ENCODE results near the gene ALDH4A1.

The ALDH4A1 gene

GRCh38 chr1:18917071-18917799 lies 14.9 kb upstream of the ALDH4A1 start:
- no peak for DNase-seq (ENCODE audit: low read depth)
- TF ChIP-seq, protein P1, sequence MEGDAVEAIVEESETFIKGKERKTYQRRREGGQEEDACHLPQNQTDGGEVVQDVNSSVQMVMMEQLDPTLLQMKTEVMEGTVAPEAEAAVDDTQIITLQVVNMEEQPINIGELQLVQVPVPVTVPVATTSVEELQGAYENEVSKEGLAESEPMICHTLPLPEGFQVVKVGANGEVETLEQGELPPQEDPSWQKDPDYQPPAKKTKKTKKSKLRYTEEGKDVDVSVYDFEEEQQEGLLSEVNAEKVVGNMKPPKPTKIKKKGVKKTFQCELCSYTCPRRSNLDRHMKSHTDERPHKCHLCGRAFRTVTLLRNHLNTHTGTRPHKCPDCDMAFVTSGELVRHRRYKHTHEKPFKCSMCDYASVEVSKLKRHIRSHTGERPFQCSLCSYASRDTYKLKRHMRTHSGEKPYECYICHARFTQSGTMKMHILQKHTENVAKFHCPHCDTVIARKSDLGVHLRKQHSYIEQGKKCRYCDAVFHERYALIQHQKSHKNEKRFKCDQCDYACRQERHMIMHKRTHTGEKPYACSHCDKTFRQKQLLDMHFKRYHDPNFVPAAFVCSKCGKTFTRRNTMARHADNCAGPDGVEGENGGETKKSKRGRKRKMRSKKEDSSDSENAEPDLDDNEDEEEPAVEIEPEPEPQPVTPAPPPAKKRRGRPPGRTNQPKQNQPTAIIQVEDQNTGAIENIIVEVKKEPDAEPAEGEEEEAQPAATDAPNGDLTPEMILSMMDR (conservative IDR thresholded peaks at IDR 0.05; ENCODE audit: control insufficient read depth, insufficient read depth, low read depth, low read length), result no peak
- no peak overlapping the region for H3K4me3 ChIP-seq (ENCODE audit: control insufficient read depth, low read depth, low read length)

- no peak overlapping the region for H3K4me3 ChIP-seq (ENCODE audit: control insufficient read depth, low read depth, low read length)
- TF ChIP-seq, protein P1 (conservative IDR thresholded peaks at IDR 0.05; ENCODE audit: control insufficient read depth, insufficient read depth, low read depth, low read length), result no peak
- no peak for DNase-seq (ENCODE audit: low read depth)
These were observed 13.0 kb upstream of the ALDH4A1 start for GRCh38 chr1:18915341-18915740.

DNA sequence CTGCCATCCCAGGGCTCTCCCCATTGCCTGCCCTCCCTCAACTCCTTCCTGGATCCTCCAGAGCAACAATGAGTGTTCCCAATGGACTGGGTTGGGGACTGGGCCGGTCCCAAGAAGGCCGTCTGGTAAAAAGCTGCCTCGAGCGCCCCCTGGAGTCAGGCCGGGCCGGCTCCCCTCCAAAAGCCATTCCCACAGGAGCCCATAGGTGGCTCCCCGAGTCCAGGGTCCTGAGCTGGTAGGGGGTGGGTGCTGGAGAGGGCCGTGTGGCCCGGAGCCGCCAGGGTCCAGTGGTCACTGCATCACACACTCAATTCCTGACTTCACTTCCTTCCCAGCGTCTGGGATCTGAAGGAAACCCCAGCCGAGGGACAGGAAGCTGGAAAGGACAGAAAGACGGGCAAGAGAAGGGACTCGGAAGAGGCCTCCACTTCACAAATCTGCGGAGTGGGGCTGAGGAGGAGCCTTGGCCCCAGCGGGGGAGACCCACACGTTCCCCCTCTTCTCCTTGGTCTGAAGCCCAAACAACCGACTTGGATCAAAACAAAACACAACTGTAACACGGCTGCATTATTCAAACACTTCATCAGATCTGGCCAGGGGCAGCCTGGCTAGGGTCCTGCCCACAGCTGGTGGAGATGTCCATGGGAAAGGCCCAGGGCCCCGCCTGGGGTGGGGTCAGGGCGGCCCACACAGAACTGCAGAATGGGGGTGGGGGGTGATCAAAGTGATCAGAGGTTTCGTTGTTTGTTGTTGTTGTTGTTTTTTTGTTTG lies 10.9 kb upstream of the ALDH4A1 start:
- H3K4me3 ChIP-seq (ENCODE audit: control insufficient read depth, low read depth, low read length), result no peak overlapping the region
- peak; percentile 78 for DNase-seq (ENCODE audit: low read depth)
- TF ChIP-seq, protein P1 (conservative IDR thresholded peaks at IDR 0.05; ENCODE audit: control insufficient read depth, insufficient read depth, low read depth, low read length), result peak; percentile 99

DNA sequence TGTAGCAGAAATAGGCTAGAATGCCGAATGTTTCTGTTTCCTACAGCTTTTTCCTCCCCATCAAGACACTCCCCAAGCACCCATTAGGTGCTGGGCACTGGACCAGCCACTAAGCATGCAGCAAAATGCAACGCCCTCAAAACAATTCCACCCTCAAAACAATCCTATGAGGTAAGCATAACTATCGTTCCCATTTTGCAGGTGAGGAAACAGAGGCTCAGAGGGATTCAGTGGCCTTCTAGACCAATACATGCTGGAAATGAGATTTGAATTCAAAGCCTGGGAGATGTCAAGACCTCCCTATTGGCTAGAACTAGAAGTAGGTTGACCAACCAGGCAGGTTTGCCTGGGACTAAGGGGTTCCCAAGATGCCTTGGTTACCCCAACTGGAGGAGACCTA lies 10.2 kb upstream of the ALDH4A1 start:
- DNase-seq (ENCODE audit: low read depth), result no peak
- TF ChIP-seq, protein P1 (conservative IDR thresholded peaks at IDR 0.05; ENCODE audit: control insufficient read depth, insufficient read depth, low read depth, low read length), result no peak
- H3K4me3 ChIP-seq (ENCODE audit: control insufficient read depth, low read depth, low read length), result no peak overlapping the region

DNA sequence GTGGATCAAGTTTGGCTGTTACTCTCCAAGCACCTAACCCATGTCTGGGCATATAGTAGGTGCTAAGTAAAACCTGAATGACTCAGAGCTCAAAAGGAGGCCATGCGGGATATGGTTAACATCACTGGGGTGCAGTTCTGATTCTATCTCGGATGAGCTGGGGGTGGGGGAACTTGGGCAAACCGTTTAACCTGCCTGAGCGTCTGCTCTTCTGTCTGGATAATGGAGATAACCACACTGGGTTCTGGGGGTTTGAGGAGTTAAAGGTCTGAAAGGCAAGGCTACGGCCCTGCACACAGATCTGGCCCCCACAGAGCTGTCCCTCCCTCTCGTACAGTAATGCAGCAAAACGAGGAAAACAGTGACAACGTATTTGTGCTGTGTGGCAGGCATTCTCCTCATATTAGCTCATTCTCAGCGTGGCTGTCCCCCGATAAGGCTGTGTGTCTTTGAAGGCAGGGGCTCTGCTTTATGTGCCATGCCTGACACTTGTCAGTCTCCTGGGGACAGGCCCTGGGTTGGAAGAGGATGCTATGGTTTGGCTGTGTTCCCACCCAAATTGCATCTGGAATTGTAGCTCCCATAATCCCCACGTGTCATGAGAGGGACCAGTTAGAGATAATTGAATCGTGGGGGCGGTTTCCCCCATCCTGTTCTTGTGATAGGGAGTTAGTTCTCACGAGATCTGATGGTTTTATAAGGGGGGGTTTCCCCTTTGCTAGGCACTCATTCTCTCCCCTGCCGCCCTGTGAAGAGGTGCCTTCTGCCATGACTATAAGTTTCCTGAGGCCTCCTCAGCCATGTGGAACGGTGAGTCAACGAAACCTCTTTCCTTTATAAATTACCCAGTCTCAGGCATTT lies 6.8 kb upstream of the ALDH4A1 start:
- DNase-seq (ENCODE audit: low read depth), result no peak
- TF ChIP-seq, protein P1 (conservative IDR thresholded peaks at IDR 0.05; ENCODE audit: control insufficient read depth, insufficient read depth, low read depth, low read length), result no peak
- no peak overlapping the region for H3K4me3 ChIP-seq (ENCODE audit: control insufficient read depth, low read depth, low read length)
